H1 (cell line): ENCODE results near the gene APOC4. TPM values are rescaled to one million over a fixed set of nuclear protein-coding genes. Genes with fewer than 3 reads are reported as not detected.

ENCODE experiments used
- CTCF ChIA-PET: fragments of 300-600 bp; sonication (Branson Sonifier 250); formaldehyde crosslinking; loops from one replicate; lab custom pipeline; 2021; ENCODE audit not compliant: partially characterized antibody; lab: Charles Lee
- POLR2A ChIA-PET: fragments of 300-600 bp; sonication (Branson Sonifier 250); formaldehyde crosslinking; loops from one replicate; lab custom pipeline; 2021; ENCODE audit warnings: inconsistent platforms; ENCODE audit not compliant: partially characterized antibody; lab: Charles Lee
- DNase-seq, 2 experiments: peaks; one replicate each; pipeline versions ENCODE4 v3.0.0 to v3.0.0-alpha.2; 2010 to 2022; ENCODE audit warnings: low spot score in 2 of 2, low read depth in 1 of 2, mixed read lengths in 1 of 2
- FAIRE-seq: peaks from 2 replicates; lab custom pipeline; 2011; peaks lifted over from hg19 to GRCh38; lab: Jason Lieb, UNC
- H2AFZ ChIP-seq: 2 replicates; pipeline ENCODE4 v1.8.1; 2012; ENCODE audit warnings: low read length, inconsistent platforms
- H2AK5ac ChIP-seq: 2 replicates; pipeline ENCODE4 v1.6.1; 2013; ENCODE audit warnings: low read depth, low read length
- H2BK120ac ChIP-seq: replicated peaks from 2 replicates; pipeline ENCODE3; 2013; ENCODE audit warnings: low read depth, low read length, inconsistent platforms
- H2BK12ac ChIP-seq: 2 replicates; pipeline ENCODE4 v1.6.1; 2013; ENCODE audit warnings: low read depth, low read length
- H2BK15ac ChIP-seq: 2 replicates; pipeline ENCODE4 v1.6.1; 2013; ENCODE audit warnings: low read length
- H2BK20ac ChIP-seq: 2 replicates; pipeline ENCODE4 v1.6.1; 2013; ENCODE audit warnings: low read length
- H2BK5ac ChIP-seq: 2 replicates; pipeline ENCODE4 v1.6.1; 2013; ENCODE audit warnings: low read depth, low read length
- H3K14ac ChIP-seq: 2 replicates; pipeline ENCODE4 v1.6.1; 2013; ENCODE audit warnings: inconsistent platforms; ENCODE audit not compliant: insufficient read length
- H3K18ac ChIP-seq: 2 replicates; pipeline ENCODE4 v1.6.1; 2013; ENCODE audit warnings: low read length; ENCODE audit errors: extremely low read depth
- H3K23ac ChIP-seq: 2 replicates; pipeline ENCODE4 v1.6.1; 2013; ENCODE audit warnings: inconsistent platforms; ENCODE audit not compliant: insufficient read length
- H3K23me2 ChIP-seq: 2 replicates; pipeline ENCODE4 v1.6.1; 2013; ENCODE audit warnings: low read depth, low read length
- H3K27ac ChIP-seq: 2 replicates; pipeline ENCODE4 v1.6.1; 2011; ENCODE audit warnings: low read depth, low read length, inconsistent platforms
- H3K27me3 ChIP-seq, 4 experiments: replicated peaks in 1 of 4; 1 replicate in 1 of 4; 2 replicates in 3 of 4; pipeline versions ENCODE4 v1.6.1 to v1.8.1; 2011 to 2013; ENCODE audit warnings: low read length in 3 of 4, mild to moderate bottlenecking in 3 of 4, inconsistent platforms in 2 of 4, mixed read lengths in 2 of 4, moderate library complexity in 1 of 4; ENCODE audit not compliant: control insufficient read depth in 3 of 4, insufficient read depth in 3 of 4; ENCODE audit errors: extremely low read depth in 1 of 4
- H3K36me3 ChIP-seq, 4 experiments: 2 replicates each; pipeline versions ENCODE4 v1.6.1 to v1.8.1; 2011 to 2013; ENCODE audit warnings: mild to moderate bottlenecking in 4 of 4, low read length in 3 of 4, moderate library complexity in 2 of 4, control low read depth in 1 of 4, inconsistent platforms in 1 of 4; ENCODE audit not compliant: insufficient read depth in 4 of 4, control insufficient read depth in 2 of 4
- H3K4ac ChIP-seq: replicated peaks from 2 replicates; pipeline ENCODE3; 2013; ENCODE audit warnings: low read length, low read depth, mixed read lengths, inconsistent platforms; ENCODE audit not compliant: insufficient read length
- H3K4me1 ChIP-seq, 4 experiments: replicated peaks in 1 of 4; 1 replicate in 1 of 4; 2 replicates in 3 of 4; pipeline versions ENCODE4 v1.6.1 to v1.8.1; 2011 to 2013; ENCODE audit warnings: low read length in 3 of 4, inconsistent platforms in 2 of 4, mixed read lengths in 1 of 4; ENCODE audit not compliant: insufficient read depth in 4 of 4, control insufficient read depth in 3 of 4
- H3K4me2 ChIP-seq, 2 experiments: 2 replicates each; pipeline versions ENCODE4 v1.6.1 to v1.8.1; 2011 to 2013; ENCODE audit warnings: low read depth in 2 of 2, low read length in 2 of 2, control low read depth in 1 of 2, inconsistent platforms in 1 of 2, mild to moderate bottlenecking in 1 of 2; ENCODE audit not compliant: insufficient read depth in 1 of 2
- H3K4me3 ChIP-seq, 4 experiments: fragments of 200-600, 300-600 bp in 1 of 4; sonication (generic), shearing (Covaris generic), sonication (Bioruptor Twin) in 1 of 4; 2 replicates each; pipeline versions ENCODE4 v1.5.1 to v1.8.1; 2011 to 2016; ENCODE audit warnings: low read length in 4 of 4, low read depth in 3 of 4, control low read depth in 2 of 4, inconsistent platforms in 2 of 4, mild to moderate bottlenecking in 2 of 4, mixed read lengths in 1 of 4, moderate library complexity in 1 of 4; ENCODE audit not compliant: insufficient read depth in 2 of 4; ENCODE audit errors: extremely low read depth in 1 of 4
- H3K56ac ChIP-seq: replicated peaks from 2 replicates; pipeline ENCODE3; 2013; ENCODE audit warnings: low read depth, mild to moderate bottlenecking, mixed read lengths, low read length, inconsistent platforms; ENCODE audit not compliant: insufficient read length
- H3K79me1 ChIP-seq: 2 replicates; pipeline ENCODE4 v1.6.1; 2013; ENCODE audit warnings: low read depth, low read length, control low read depth
- H3K79me2 ChIP-seq, 2 experiments: 2 replicates each; pipeline versions ENCODE4 v1.6.1 to v1.8.1; 2012 to 2013; ENCODE audit warnings: low read length in 2 of 2, mild to moderate bottlenecking in 2 of 2, inconsistent platforms in 1 of 2; ENCODE audit not compliant: insufficient read depth in 2 of 2, control insufficient read depth in 1 of 2
- H3K9ac ChIP-seq, 4 experiments: replicated peaks in 1 of 4; 1 replicate in 1 of 4; 2 replicates in 3 of 4; pipeline versions ENCODE4 v1.6.1 to v1.8.1; 2011 to 2013; ENCODE audit warnings: low read depth in 3 of 4, low read length in 3 of 4, control low read depth in 2 of 4, mild to moderate bottlenecking in 2 of 4, moderate library complexity in 2 of 4, inconsistent platforms in 1 of 4; ENCODE audit errors: extremely low read depth in 1 of 4
- H3K9me3 ChIP-seq, 2 experiments: 2 replicates each; pipeline versions ENCODE4 v1.6.1 to v1.8.1; 2012 to 2013; ENCODE audit warnings: mild to moderate bottlenecking in 2 of 2, moderate library complexity in 2 of 2, control low read depth in 1 of 2, inconsistent platforms in 1 of 2, low read depth in 1 of 2, low read length in 1 of 2, mixed read lengths in 1 of 2; ENCODE audit not compliant: insufficient read depth in 2 of 2
- H4K20me1 ChIP-seq, 2 experiments: replicated peaks in 1 of 2; 2 replicates each; pipeline versions ENCODE3 to v1.8.1; 2011 to 2013; ENCODE audit warnings: inconsistent platforms in 2 of 2, low read length in 2 of 2, mild to moderate bottlenecking in 1 of 2; ENCODE audit not compliant: insufficient read depth in 2 of 2, control insufficient read depth in 1 of 2
- H4K5ac ChIP-seq: 2 replicates; pipeline ENCODE4 v1.6.1; 2013; ENCODE audit warnings: low read length, low read depth, mixed read lengths, inconsistent platforms; ENCODE audit not compliant: insufficient read length
- H4K8ac ChIP-seq: 2 replicates; pipeline ENCODE4 v1.8.0; 2013; ENCODE audit warnings: mild to moderate bottlenecking, moderate library complexity, low read length, inconsistent platforms; ENCODE audit not compliant: insufficient read depth; ENCODE audit errors: extremely low read depth
- H4K91ac ChIP-seq: replicated peaks from 2 replicates; pipeline ENCODE3; 2013; ENCODE audit warnings: low read length, mixed read lengths, inconsistent platforms; ENCODE audit not compliant: insufficient read length
- CBX5 ChIP-seq: fragments of 300-800, 300-1000 bp; sonication (generic); IDR thresholded peaks from 2 replicates; pipeline ENCODE4 v1.7.1; 2016; ENCODE audit warnings: antibody characterized with exemption, low read length, low read depth
- CHD1 ChIP-seq: IDR thresholded peaks from 2 replicates; pipeline ENCODE4 v1.6.1; 2012; ENCODE audit warnings: low read depth, low read length, improper control_type of control experiment
- JUN ChIP-seq: IDR thresholded peaks from 2 replicates; pipeline ENCODE4 v1.6.1; 2011; ENCODE audit warnings: low read depth, mild to moderate bottlenecking, improper control_type of control experiment, low read length
- KDM4A ChIP-seq: IDR thresholded peaks from one replicate; pipeline ENCODE4 v1.7.1; 2012; ENCODE audit warnings: low read depth, mild to moderate bottlenecking, moderate library complexity, low read length, inconsistent platforms; ENCODE audit not compliant: severe bottlenecking
- MAX ChIP-seq: IDR thresholded peaks from 2 replicates; pipeline ENCODE4 v1.6.1; 2012; ENCODE audit warnings: inconsistent platforms
- NANOG ChIP-seq: IDR thresholded peaks from 2 replicates; pipeline ENCODE4 v1.6.1; 2011; ENCODE audit warnings: low read length, low read depth, mild to moderate bottlenecking, inconsistent platforms; ENCODE audit not compliant: insufficient read depth, poor library complexity, severe bottlenecking
- RNF2 ChIP-seq: fragments of 200-900, 300-1000 bp; sonication (generic); IDR thresholded peaks from 2 replicates; pipeline ENCODE4 v1.7.1; 2016; ENCODE audit warnings: borderline replicate concordance, low read depth, mild to moderate bottlenecking, antibody characterized with exemption, low read length; ENCODE audit not compliant: poor library complexity, severe bottlenecking; ENCODE audit errors: missing control alignments
- SIN3A ChIP-seq, 2 experiments: IDR thresholded peaks in 1 of 2; conservative IDR thresholded peaks in 1 of 2; 2 replicates each; pipeline ENCODE4 v1.6.1; 2011 to 2012; ENCODE audit warnings: low read length in 2 of 2, improper control_type of control experiment in 1 of 2, low read depth in 1 of 2, mild to moderate bottlenecking in 1 of 2
- SIX5 ChIP-seq: IDR thresholded peaks from 2 replicates; pipeline ENCODE4 v1.6.1; 2011; ENCODE audit warnings: mild to moderate bottlenecking, low read depth, low read length
- SP1 ChIP-seq: IDR thresholded peaks from 2 replicates; pipeline ENCODE4 v1.6.1; 2011; ENCODE audit warnings: low read depth, low read length
- SP4 ChIP-seq: IDR thresholded peaks from 2 replicates; pipeline ENCODE4 v1.6.1; 2012; ENCODE audit warnings: low read length, inconsistent platforms
- YY1 ChIP-seq: IDR thresholded peaks from 2 replicates; pipeline ENCODE4 v1.6.1; 2011; ENCODE audit warnings: low read depth, mild to moderate bottlenecking, low read length
- WGBS, 2 experiments: shearing (Covaris generic) in 1 of 2; methylation state at CpG; one replicate each; pipeline versions ENCODE4 v1.1.6 to v1.1.7; 2013 to 2015; ENCODE audit warnings: low lambda C conversion rate in 2 of 2, mixed read lengths in 2 of 2, inconsistent platforms in 1 of 2, low coverage in 1 of 2, missing lambda C conversion rate in 1 of 2; ENCODE audit not compliant: insufficient replicate concordance in 2 of 2, insufficient coverage in 1 of 2, insufficient read length in 1 of 2; ENCODE audit errors: extremely low coverage in 1 of 2, missing lambda C conversion rate in 1 of 2; 5-methylcytosine and 5-hydroxymethylcytosine counted together
- polyA plus RNA-seq, 7 experiments: library from polyadenylated mRNA; depleted of rRNA in 3 of 7; stranded (reverse) in 5 of 7; unstranded in 2 of 7; fragments of >200 nt in 5 of 7; fragments of 200-250 nt in 2 of 7; gene quantifications; 1 replicate in 5 of 7; 2 replicates in 1 of 7; 4 replicates in 1 of 7; pipeline versions ENCODE4 v1.2.1 to v1.2.3, GENCODE V29; 2011 to 2013; ENCODE audit warnings: missing spikeins in 2 of 7, mixed read lengths in 2 of 7
- total RNA-seq: library from RNA; stranded (reverse); fragmentation: NEBNext Ultra II Directional; extraction: Animal tissue kit (Norgen Biotek cat#: 25700); gene quantifications from 2 replicates; pipeline ENCODE4 v1.2.1, GENCODE V29; 2021

APOC4 gene
- total and polyA plus RNA-seq, 2 of the 8 experiments (the other 6 are each of a cell fraction or from before 2014, with no cell fraction given): not detected

GRCh38 chr19:44958090-44958489 is 16.1 kb downstream of the APOC4 start:
- FAIRE-seq (no peak), DNase-seq (no peak)
- Histone ChIP-seq H4K8ac (no peak overlapping the region), H3K14ac (no peak overlapping the region), H3K36me3 (peaks cover 0 to 8% (median 2%) of the 10 kb centered on the region in 4 experiments; a peak in 4 of 8 replicates), H2AK5ac (no peak overlapping the region), H2BK15ac (no peak overlapping the region), H4K91ac (no peak overlapping the region), H3K9me3 (no peaks in the 10 kb centered on the region), H4K20me1 (peaks cover 6 to 31% of the 10 kb centered on the region in 2 experiments), H3K4ac (no peak overlapping the region), H4K5ac (no peak overlapping the region), H3K4me3 (no peak overlapping the region), H3K27me3 (no peaks in the 10 kb centered on the region), H3K9ac (no peak overlapping the region), H2BK120ac (no peak overlapping the region), H3K4me1 (peaks cover 0 to 7% (median 6%) of the 10 kb centered on the region in 4 experiments; a peak in 6 of 7 replicates), H3K4me2 (no peak overlapping the region; a peak in 1 of 4 replicates), H2BK12ac (no peak overlapping the region), H2AFZ (no peak overlapping the region), H3K18ac (no peak overlapping the region), H3K23me2 (peaks cover 12% of the 10 kb centered on the region; the same call in 1 of the 2 replicates), H3K79me2 (peaks cover 32 to 67% of the 10 kb centered on the region in 2 experiments), H3K79me1 (peaks cover 29% of the 10 kb centered on the region), H2BK20ac (no peak overlapping the region), H3K23ac (no peak overlapping the region), H2BK5ac (no peak overlapping the region; the same call in 1 of the 2 replicates), H3K27ac (no peak overlapping the region), H3K56ac (no peak overlapping the region)
- 93% methylated on average over 6 of the region's 9 CpGs; no CpG with 5 or more reads in 1 of the 2 experiments for WGBS, 2 experiments
- POLR2A ChIA-PET: interaction anchor here (0.9 to 11.6 kb wide), 9 partner anchors 13 to 194 kb away, joined by 3 to 121 read pairs (median 4); partner anchors contain the start of genes APOC4 and APOE
- CTCF ChIA-PET: interaction anchor here (0.7 to 4.2 kb wide), 8 partner anchors 8 to 268 kb away, joined by 3 to 17 read pairs (median 4); partner anchors contain the start of gene APOE
- TF ChIP-seq CHD1 (no peak), KDM4A (no peak), MAX (no peak), SIN3A (conservative IDR thresholded peaks at IDR 0.05 in 1 of 2, IDR thresholded peaks at IDR 0.05 in 1 of 2; ENCODE audit: low read depth in 1 of 2, low read length in 2 of 2) (no peak), SIX5 (no peak), SP4 (no peak), JUN (no peak), RNF2 (no peak), NANOG (no peak), CBX5 (no peak), YY1 (no peak), SP1 (no peak)
